Stimulated activated CD8-positive, alpha-beta memory T cell treated with anti-CD3 and anti-CD28 coated beads, Interleukin-4, amount 100 ng/mL, for 4 hours (primary cell): ENCODE results near the gene HMG20B.
A peak's percentile ranks its signal among the peaks of the same experiment; 100 is the strongest.

ENCODE experiments used
- DNase-seq, 2 donors: peaks; one replicate each; pipeline ENCODE4 v3.0.0-alpha.2; 2020; ENCODE audit warnings: low read depth in 2 of 2, low spot score in 1 of 2

The HMG20B gene

DNA sequence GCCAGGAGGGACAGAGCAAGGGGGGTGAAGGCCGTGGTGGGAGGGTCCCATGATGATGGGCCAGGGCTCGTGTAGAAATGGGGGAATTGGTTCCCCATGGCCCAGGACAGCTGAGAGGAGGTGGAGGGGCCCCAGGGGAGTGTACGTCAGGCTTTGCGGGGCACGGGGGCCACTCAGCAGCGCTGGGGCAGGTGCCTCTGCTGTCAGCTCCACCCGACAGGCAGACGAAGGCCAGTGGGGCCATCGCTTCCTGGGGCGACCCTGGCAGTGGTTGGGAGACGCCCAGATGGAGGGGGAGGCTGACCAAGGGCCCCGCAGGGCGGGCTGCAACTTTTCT is 35.7 kb upstream of the HMG20B start:
- DNase-seq, result no peak

GRCh38 chr19:3537438-3538240 is 35.1 kb upstream of the HMG20B start:
- no peak for DNase-seq

GRCh38 chr19:3538258-3538929 is 34.4 kb upstream of the HMG20B start:
- DNase-seq, result no peak

DNA sequence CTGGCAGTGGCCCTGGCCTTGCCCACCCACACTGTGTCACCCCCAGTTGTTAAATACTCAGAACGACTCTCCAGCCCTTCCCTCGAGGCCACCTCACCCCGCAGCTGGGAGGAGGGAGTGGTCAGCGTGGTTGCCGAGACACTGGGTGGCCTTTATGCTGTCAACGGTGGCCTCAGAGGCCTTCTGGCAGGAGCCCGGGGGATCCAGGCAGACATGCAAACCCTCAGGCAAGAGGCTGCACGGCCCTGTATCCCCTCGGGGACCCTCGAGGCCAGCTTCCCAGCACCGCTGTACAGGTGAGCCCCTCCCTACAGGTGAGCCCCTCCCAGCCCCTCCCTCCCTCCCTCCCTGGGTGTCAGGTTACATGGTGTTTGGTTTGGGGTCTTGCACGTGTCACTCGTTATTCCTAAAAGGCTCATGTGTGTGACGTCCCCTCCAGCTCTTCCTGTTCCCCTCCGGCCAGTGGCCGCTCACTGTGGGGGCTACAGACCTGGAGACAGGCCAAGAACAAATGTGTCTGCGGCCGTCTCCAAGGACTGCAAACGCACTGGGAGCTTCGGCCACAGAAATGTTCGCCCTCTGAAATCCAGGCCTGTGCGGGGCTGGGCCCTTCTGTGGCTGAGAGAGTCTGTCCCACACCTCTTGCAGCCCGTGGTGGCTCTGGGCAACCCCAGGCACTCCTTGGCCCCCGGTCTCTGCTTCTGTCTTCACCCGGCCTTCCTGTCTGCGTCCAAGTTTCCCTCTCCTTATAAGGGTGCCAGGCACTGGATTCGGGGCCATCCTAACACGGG is 33.6 kb upstream of the HMG20B start, which contains the start of gene TEKTIP1:
TSS of gene TEKTIP1 (plus strand) at position 210 of the 791 bp plus-strand sequence. CDS start at position 214, 4 bp downstream.
- no peak for DNase-seq

DNA sequence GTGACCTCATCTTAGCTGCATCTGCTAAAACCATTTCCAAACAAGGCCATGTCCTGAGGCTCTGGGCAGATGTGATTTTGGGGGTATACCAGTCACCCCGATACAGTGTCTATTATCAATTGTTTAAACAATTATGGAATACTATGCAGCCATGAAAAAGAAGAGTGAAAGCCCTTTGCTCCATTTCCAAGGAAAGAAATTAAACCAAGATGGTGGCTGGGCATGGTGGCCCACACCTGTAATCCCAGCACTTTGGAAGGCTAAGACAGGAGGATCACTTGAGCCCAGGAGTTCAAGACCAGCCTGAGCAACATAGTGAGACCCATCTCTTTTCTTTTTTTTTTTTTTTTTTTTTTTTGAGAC is 33.0 kb upstream of the HMG20B start:
- no peak for DNase-seq

DNA sequence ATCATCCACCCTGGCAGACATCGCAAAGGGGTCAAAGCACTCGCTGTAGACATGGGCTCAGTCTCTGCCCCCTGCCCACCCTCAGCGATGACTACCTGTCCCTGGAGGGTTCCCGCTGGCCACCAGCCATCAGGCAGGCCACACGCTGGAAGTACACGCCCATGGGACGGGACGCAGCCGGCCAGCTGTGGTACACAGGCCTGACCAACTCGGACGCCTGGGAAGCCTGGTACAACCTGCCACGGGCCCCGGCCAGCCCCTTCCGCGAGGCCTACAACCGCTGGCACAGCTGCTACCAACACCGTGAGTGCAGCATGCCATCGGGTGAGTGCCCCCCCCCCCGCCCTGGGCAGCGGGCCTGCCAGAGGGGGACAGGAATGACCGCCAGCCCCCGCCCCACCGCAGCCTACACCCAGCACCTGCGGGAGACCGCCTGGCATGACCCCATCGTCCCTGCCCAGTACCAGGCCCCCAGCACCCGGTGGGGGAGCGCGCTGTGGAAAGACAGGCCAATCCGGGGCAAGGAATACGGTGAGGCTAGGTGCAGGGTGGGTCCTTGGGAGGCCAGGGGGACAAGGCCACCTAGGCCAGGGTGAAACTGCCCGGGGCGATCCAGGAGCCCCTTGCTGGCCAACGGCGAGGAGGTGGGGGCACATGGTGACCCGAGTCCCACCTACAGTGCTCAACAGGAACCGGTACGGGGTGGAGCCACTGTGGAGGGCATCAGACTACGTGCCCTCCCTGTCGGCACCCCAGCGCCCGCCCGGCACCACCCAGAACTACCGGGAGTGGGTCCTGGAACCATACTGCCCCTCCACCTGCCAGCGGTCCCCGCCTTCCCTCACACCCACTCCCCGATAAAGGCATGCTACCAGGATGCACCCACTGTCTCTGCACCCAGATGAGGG is 29.3 kb upstream of the HMG20B start:
- no peak for DNase-seq

- DNase-seq, result no peak
Observed at GRCh38 chr19:3544058-3544376, 28.7 kb upstream of the HMG20B start.

- peak; percentile 42 to 70 for DNase-seq
Observed at GRCh38 chr19:3544742-3545668, 27.7 kb upstream of the HMG20B start.

DNA sequence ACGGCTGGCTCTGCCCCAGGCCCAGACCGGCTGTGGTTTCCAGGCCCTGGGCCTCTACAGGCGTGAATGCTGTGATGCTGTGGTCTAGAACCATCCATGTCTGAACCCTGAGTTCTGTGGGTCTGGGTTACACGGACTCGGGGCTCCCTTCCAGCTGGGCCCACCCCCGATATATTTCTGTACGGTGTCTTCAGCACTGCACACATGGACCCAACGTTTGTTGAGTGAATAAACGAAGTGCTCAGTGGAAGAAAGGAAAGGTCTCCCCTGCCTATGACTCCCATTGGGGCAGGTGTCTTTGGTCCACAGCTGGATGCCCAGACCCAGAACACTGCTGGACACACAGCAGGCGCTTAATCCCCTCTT is 27.1 kb upstream of the HMG20B start:
- DNase-seq, result no peak

DNA sequence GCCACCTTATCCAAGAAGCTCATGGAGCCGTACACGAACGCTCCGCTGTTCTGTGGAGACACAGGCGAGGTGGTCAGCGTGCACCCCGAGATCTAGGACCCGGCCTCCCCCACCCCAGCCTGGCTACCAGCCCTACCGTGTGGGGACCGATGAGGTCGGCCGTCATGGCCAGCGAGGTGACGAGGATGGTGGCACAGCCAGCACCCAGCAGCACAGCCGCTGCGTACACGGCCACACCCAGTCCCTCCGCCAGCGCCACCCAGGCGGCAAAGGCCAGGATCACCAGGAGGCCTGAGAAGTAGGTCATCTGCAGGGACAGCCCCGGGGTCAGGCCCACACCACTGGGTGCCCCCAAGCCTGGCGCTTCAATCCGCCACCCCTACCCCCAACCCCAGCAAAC is 26.6 kb upstream of the HMG20B start:
- DNase-seq, result no peak

DNA sequence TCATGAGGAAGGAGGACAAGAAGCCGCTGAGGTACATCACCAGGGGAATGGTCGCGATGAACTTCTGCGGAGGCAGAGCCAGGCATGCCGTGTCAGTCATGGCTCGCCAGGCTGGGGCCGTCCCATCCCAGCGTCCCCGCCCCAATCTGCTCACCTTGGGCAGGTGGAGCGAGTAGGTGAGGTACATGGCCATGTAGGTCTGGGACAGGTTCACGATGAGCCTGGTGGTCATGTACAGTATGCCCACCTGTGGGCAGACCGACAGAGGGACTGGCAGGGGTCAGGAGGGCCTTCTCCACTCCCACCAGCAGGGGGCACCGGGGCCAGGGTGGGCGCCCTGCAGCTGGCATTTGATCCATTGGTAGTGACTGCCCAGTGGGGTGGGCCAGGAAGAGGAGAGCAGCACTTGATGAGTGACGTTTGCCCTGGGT is 25.4 kb upstream of the HMG20B start:
- no peak for DNase-seq

- DNase-seq, result no peak
Observed at GRCh38 chr19:3547767-3548282, 24.9 kb upstream of the HMG20B start.

DNA sequence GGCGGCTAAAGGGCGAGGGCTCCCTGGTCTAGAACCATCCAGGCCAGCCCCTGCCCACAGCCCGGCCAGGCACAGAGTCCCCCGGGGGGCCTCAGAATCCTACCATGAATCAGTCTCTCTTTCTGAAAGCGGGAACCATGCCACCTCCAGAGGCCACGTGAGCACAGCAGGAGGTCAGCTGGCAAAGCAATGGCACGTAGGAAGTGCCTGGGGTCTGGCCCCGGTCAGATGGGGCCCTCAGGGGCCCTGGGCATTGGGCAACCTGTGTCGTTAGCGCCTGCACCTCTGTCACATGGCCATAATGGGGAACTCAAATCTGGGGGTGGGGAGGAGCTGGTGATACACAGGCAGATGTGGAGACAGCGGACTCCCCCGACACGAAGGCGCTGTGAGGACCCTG is 24.1 kb upstream of the HMG20B start:
- no peak for DNase-seq

GRCh38 chr19:3549816-3550215 is 22.9 kb upstream of the HMG20B start:
- no peak for DNase-seq

DNA sequence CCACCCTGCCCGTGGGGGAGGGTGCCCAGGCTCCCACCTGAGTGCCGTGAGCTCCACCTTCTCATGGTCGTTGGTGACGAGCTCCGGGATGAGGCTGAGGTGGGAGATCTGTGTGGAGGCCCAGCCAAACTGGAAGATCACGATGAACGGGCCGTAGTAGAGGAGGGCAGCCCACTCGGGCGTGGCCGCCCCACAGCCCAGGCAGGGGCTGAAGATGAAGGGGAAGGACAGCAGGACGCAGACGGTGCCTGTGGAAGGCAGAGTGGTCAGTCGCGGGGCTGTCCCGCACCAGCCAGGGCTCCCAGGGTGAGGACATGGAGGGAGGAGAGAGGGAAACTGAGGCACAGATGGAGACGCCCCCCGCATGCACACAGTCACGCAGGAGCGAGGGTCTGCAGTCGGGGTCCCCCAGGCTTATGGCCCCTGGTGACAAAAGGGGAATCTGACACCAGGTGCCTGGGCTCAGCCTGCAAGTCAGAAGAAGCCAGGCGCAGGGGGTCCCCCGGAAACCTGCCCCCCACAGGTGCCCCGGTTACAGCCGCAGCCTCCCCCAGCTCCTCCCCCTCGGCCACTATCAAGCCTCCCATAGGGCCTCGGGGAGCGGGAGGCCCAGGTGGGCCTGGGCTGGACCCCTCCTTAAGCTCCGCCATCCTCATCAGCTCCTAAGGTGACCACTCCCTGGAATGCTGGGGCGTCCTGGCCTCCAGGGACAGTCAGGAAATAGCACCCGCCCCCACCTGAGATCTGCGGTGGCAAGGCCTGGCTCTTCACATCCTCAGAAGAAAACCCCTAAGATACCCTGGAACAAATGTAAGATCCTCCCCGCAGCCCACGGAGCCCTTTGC is 21.6 kb upstream of the HMG20B start:
- DNase-seq, result no peak

DNA sequence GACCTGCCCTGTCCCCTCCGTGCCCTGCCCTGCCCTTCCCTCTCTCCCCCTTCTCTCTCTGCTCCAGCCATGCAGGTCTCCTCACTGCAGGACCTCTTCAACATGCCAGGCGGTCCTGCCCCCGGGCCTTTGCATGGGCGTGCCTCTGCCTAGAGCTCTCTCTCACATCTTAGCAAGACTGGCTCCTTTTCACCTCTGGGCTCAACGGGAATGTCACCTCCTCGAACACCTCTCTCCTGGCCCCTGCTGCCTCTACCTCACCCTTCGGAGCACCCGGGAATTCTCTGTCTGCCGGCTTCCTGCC is 21.0 kb upstream of the HMG20B start:
- DNase-seq, result no peak

- no peak for DNase-seq
Observed at GRCh38 chr19:3554254-3555083, 18.3 kb upstream of the HMG20B start.
